Pancreas (tissue), 10 donors: ENCODE results near the gene UGT2B11. TPM values are rescaled to one million over a fixed set of nuclear protein-coding genes. Genes with fewer than 3 reads are reported as not detected.
"Not testable (repeated sequence)": the region's sequence is repeated elsewhere in the genome, so short reads cannot be mapped to it uniquely, and the experiment has no call there.

Experiments used
- ATAC-seq, 4 donors: fragments of 200-7000 bp; cut with Tn5 transposase; one replicate each; pipeline versions ENCODE4 v1.8.0 to v1.9.1; 2020; ENCODE audit warnings: mild to moderate bottlenecking in 4 of 4, moderate library complexity in 4 of 4
- DNase-seq, 6 donors: peaks; one replicate each; pipeline ENCODE4 v3.0.0-alpha.2; 2020
- FAIRE-seq: peaks from 2 replicates; lab custom pipeline; 2012; peaks lifted over from hg19 to GRCh38; lab: Jason Lieb, UNC
- H3K27ac ChIP-seq, 4 donors: fragments of 200-600 bp; sonication (generic); 1 replicate in 3 of 4; 2 replicates in 1 of 4; pipeline versions ENCODE4 v1.5.0 to v1.8.0; 2020
- H3K27me3 ChIP-seq, 4 donors: fragments of 200-600 bp; one replicate each; pipeline ENCODE4 v1.8.0; 2021
- H3K36me3 ChIP-seq, 3 donors: fragments of 200-600 bp; sonication (generic) in 1 of 3; one replicate each; pipeline versions ENCODE4 v1.5.0 to v1.8.0; 2020 to 2021
- H3K4me1 ChIP-seq, 3 donors: fragments of 200-600 bp; one replicate each; pipeline ENCODE4 v1.8.0; 2021
- H3K4me3 ChIP-seq, 4 donors: fragments of 200-600 bp; sonication (generic) in 2 of 4; one replicate each; pipeline versions ENCODE4 v1.5.0 to v1.8.0; 2020 to 2021
- H3K9me3 ChIP-seq, 4 donors: fragments of 200-600 bp; one replicate each; pipeline ENCODE4 v1.8.0; 2021
- CTCF ChIP-seq, 4 donors: fragments of 200-600 bp; sonication (generic) in 3 of 4; IDR thresholded peaks; one replicate each; pipeline versions ENCODE4 v1.5.0 to v1.8.0; 2021; ENCODE audit warnings: antibody characterized with exemption in 4 of 4
- WGBS, 2 donors: extraction: QIAGEN DNeasy Blood & Tissue Kit; methylation state at CpG; one replicate each; pipeline ENCODE4 v1.1.7; 2013; 5-methylcytosine and 5-hydroxymethylcytosine counted together
- intact Hi-C, 3 donors: fragments of 100-400 bp; cut with DNase I; formaldehyde crosslinking; loops; one replicate each; pipeline versions ENCODE4 v1.11.1 to v1.14.2; 2022
- polyA plus RNA-seq, 2 donors: library from polyadenylated mRNA; stranded (reverse); fragments of 200-250 nt; gene quantifications; one replicate each; pipeline ENCODE4 v1.2.3, GENCODE V29; 2013
- total RNA-seq, 6 donors: library from RNA; stranded (reverse); fragmentation: NEBNext Ultra II Directional in 4 of 6; extraction: Animal tissue kit (Norgen Biotek cat#: 25700) in 4 of 6; gene quantifications; one replicate each; pipeline versions ENCODE4 v1.2.1 to v1.2.4, GENCODE V29; 2021 to 2023
- donor health status: healthy with polysubstance abuse.
- donor health status: DM: no; HTN: no; CAD: no; lungs with moderate emphysema.
- donor health status: DM: no; HTN: no; CAD: no.
- donor health status: control.
- donor health status: control.
- donor health status: Bipolar disorder and iron deficiency.
- donor health status: DM: yes; HTN: yes; CAD: no.
- donor health status: DM: no; HTN: no; CAD: no.
- donor health status: DM: no; HTN: no; CAD: no.
- donor health status: DM: yes; HTN: yes; CAD: no.

The UGT2B11 gene
- total and polyA plus RNA-seq, 8 donors, result not detected

GRCh38 chr4:69170233-69171134 lies 44.1 kb downstream of the UGT2B11 start:
- peak; percentile 40 to 50 (median 46) for TF ChIP-seq CTCF (IDR thresholded peaks at IDR 0.05)
- not testable (repeated sequence) for H3K27me3 ChIP-seq, H3K4me3 ChIP-seq, H3K36me3 ChIP-seq, H3K27ac ChIP-seq, H3K9me3 ChIP-seq
- intact Hi-C loops, result loop anchor here in 1 of 3 donors (5.0 kb wide), 1 partner anchor 668 kb away; no protein-coding TSS in a partner anchor
- H3K4me1 ChIP-seq, result peaks cover 12 to 17% (median 14%) of the 10 kb centered on the region in 3 donors
- ATAC-seq (peak; percentile 55 to 87 (median 81)), DNase-seq (peak in 4 of 6 donors; percentile 31 to 75 (median 42)), FAIRE-seq (peak; percentile 93)
- WGBS, 2 donors, result 45 to 50% methylated on average over 2 of the region's 2 CpGs

GRCh38 chr4:69169171-69169570 lies 45.4 kb downstream of the UGT2B11 start:
- not testable (repeated sequence) for H3K27ac ChIP-seq, H3K27me3 ChIP-seq, ATAC-seq, H3K36me3 ChIP-seq, DNase-seq, FAIRE-seq, H3K4me3 ChIP-seq, H3K9me3 ChIP-seq
- peaks cover 16 to 24% (median 20%) of the 10 kb centered on the region in 3 donors for H3K4me1 ChIP-seq
- intact Hi-C loops, result loop anchor here in 1 of 3 donors (10.0 kb wide), 1 partner anchor 294 kb away; no protein-coding TSS in a partner anchor
- 86 to 96% methylated on average over 4 of the region's 4 CpGs for WGBS, 2 donors

- peak overlapping the region in 2 of 4 donors; percentile 66 to 86 for H3K27ac ChIP-seq
- H3K4me3 ChIP-seq, result no peak overlapping the region
- H3K36me3 ChIP-seq, result no peaks in the 10 kb centered on the region
- no peaks in the 10 kb centered on the region for H3K27me3 ChIP-seq
- FAIRE-seq (peak; percentile 78), DNase-seq (no peak), ATAC-seq (peak in 3 of 4 donors; percentile 57 to 75 (median 71))
- intact Hi-C loops, result loop anchor here in 1 of 3 donors (10.0 kb wide), 1 partner anchor 292 kb away; no protein-coding TSS in a partner anchor
- peaks cover 16 to 24% (median 20%) of the 10 kb centered on the region in 3 donors for H3K4me1 ChIP-seq
- H3K9me3 ChIP-seq, result no peaks in the 10 kb centered on the region
- WGBS, 2 donors, result 39 to 42% methylated on average over 2 of the region's 2 CpGs
- TF ChIP-seq CTCF (IDR thresholded peaks at IDR 0.05), result no peak
Observed at GRCh38 chr4:69167300-69167699, 47.2 kb downstream of the UGT2B11 start.

GRCh38 chr4:69166376-69166775 lies 48.2 kb downstream of the UGT2B11 start:
- FAIRE-seq, H3K36me3 ChIP-seq, H3K4me3 ChIP-seq, H3K27me3 ChIP-seq, H3K9me3 ChIP-seq: not testable (repeated sequence)
- DNase-seq (peak in 3 of 6 donors; percentile 23 to 32 (median 29)), ATAC-seq (peak; percentile 91 to 96 (median 94))
- intact Hi-C loops, result loop anchor here in 1 of 3 donors (10.0 kb wide), 1 partner anchor 292 kb away; no protein-coding TSS in a partner anchor
- Histone ChIP-seq H3K4me1 (peaks cover 16 to 24% (median 20%) of the 10 kb centered on the region in 3 donors), H3K27ac (peak overlapping the region; percentile 26 to 86 (median 54))
- WGBS, 2 donors, result 27 to 29% methylated on average over 4 of the region's 4 CpGs

GRCh38 chr4:69165707-69166106 lies 48.8 kb downstream of the UGT2B11 start:
- not testable (repeated sequence) for DNase-seq, ATAC-seq, H3K4me3 ChIP-seq, H3K27me3 ChIP-seq, FAIRE-seq, H3K9me3 ChIP-seq, H3K36me3 ChIP-seq
- intact Hi-C loops, result loop anchor here in 1 of 3 donors (10.0 kb wide), 1 partner anchor 291 kb away; no protein-coding TSS in a partner anchor
- peak overlapping the region; percentile 26 to 86 (median 54) for H3K27ac ChIP-seq
- H3K4me1 ChIP-seq, result peaks cover 16 to 23% (median 20%) of the 10 kb centered on the region in 3 donors
- 77 to 86% methylated on average over 1 of the region's 1 CpG for WGBS, 2 donors

GRCh38 chr4:69156913-69157312 lies 57.6 kb downstream of the UGT2B11 start:
- FAIRE-seq, result no peak
- H3K4me3 ChIP-seq, result no peak overlapping the region

More at GRCh38 chr4:69156913-69157312, 57.6 kb downstream of the UGT2B11 start:
- DNase-seq (no peak), ATAC-seq (peak in 2 of 4 donors; percentile 41 to 64)
- Histone ChIP-seq H3K36me3 (no peaks in the 10 kb centered on the region), H3K9me3 (no peaks in the 10 kb centered on the region), H3K27me3 (no peaks in the 10 kb centered on the region), H3K4me1 (no peaks in the 10 kb centered on the region), H3K27ac (no peak overlapping the region)
- 85 to 86% methylated on average over 2 of the region's 2 CpGs for WGBS, 2 donors
- TF ChIP-seq CTCF (IDR thresholded peaks at IDR 0.05), result no peak
- intact Hi-C loops, result no loop called here
